Measurements from ENCODE around the gene FOXO3B.
A peak's percentile ranks its signal among the peaks of the same experiment; 100 is the strongest.
"Not testable (repeated sequence)": the region's sequence is repeated elsewhere in the genome, so short reads cannot be mapped to it uniquely, and the experiment has no call there.

- TF ChIP-seq CTCF (optimal IDR thresholded peaks at IDR 0.05 in 1 of 3, IDR thresholded peaks at IDR 0.05 in 1 of 3, conservative IDR thresholded peaks at IDR 0.05 in 1 of 3; ENCODE audit: extremely low read depth in 1 of 3, insufficient read depth in 2 of 3, low read length in 3 of 3), result peak in 1 of 3 experiments; percentile 34
- TF ChIP-seq EZH2 (IDR thresholded peaks at IDR 0.05; ENCODE audit: low read length), result not testable (repeated sequence)
Measured at GRCh38 chr17:18712354-18712999, 30.4 kb upstream of the FOXO3B start.
